ENCODE measurements around the gene ZNF334.

GRCh38 chr20:46559685-46560440 is 46.5 kb upstream of the ZNF334 start:
- TF ChIP-seq CTCF (conservative IDR thresholded peaks at IDR 0.05) (peak; percentile 44; the same call in 1 of the 2 replicates), EZH2 (IDR thresholded peaks at IDR 0.05; ENCODE audit: low read depth) (no peak)

Measured in PC-9 (cell line).